IPS-15b (cell line): Measurements from ENCODE around the gene RPL11.

Source experiments
- H3K27me3 ChIP-seq: one replicate; pipeline ENCODE4 v1.6.1; 2013; ENCODE audit warnings: low read length; ENCODE audit not compliant: control insufficient read depth, insufficient read depth
- H3K36me3 ChIP-seq: one replicate; pipeline ENCODE4 v1.6.1; 2013; ENCODE audit warnings: low read length; ENCODE audit not compliant: control insufficient read depth, insufficient read depth
- H3K4me1 ChIP-seq: one replicate; pipeline ENCODE4 v1.6.1; 2013; ENCODE audit warnings: mild to moderate bottlenecking, low read length; ENCODE audit not compliant: control insufficient read depth, insufficient read depth
- H3K4me3 ChIP-seq: one replicate; pipeline ENCODE4 v1.5.1; 2013; ENCODE audit warnings: low read depth, low read length
- H3K9ac ChIP-seq: one replicate; pipeline ENCODE4 v1.6.1; 2013; ENCODE audit warnings: low read depth, mild to moderate bottlenecking, low read length
- H3K9me3 ChIP-seq: one replicate; pipeline ENCODE4 v1.6.1; 2013; ENCODE audit warnings: mild to moderate bottlenecking, low read length; ENCODE audit not compliant: control insufficient read depth, insufficient read depth

The RPL11 gene

GRCh38 chr1:23743287-23744152 lies 51.9 kb downstream of the RPL11 start, which contains the start of gene ELOA:
ELOA (plus strand) TSS chr1:23743471; CDS start chr1:23743504, 33 bp downstream.
- H3K36me3 ChIP-seq = no peaks in the 10 kb centered on the region
- H3K9me3 ChIP-seq = no peaks in the 10 kb centered on the region
- H3K4me1 ChIP-seq = peaks cover 6% of the 10 kb centered on the region
- H3K27me3 ChIP-seq = no peaks in the 10 kb centered on the region
- peak within 1 kb of the TSS; percentile 67 for H3K4me3 ChIP-seq
- peak within 1 kb of the TSS; percentile 73 for H3K9ac ChIP-seq

- no peaks in the 10 kb centered on the region for H3K9me3 ChIP-seq
- H3K27me3 ChIP-seq = no peaks in the 10 kb centered on the region
- H3K36me3 ChIP-seq = no peaks in the 10 kb centered on the region
- H3K9ac ChIP-seq = no peak overlapping the region
- H3K4me3 ChIP-seq = no peak overlapping the region
- H3K4me1 ChIP-seq = peaks cover 6% of the 10 kb centered on the region
Measured at GRCh38 chr1:23745515-23745914, 53.9 kb downstream of the RPL11 start.
